ENCODE measurements around the gene TRAPPC6A. TPM values are rescaled to one million over a fixed set of nuclear protein-coding genes. Genes with fewer than 3 reads are reported as not detected.
A peak's percentile ranks its signal among the peaks of the same experiment; 100 is the strongest.

TRAPPC6A gene
- total RNA-seq, 1 experiment from 2014 or later: 26.9 TPM

- DNase-seq (ENCODE audit: low read depth, low spot score) (peak; percentile 24), ATAC-seq (peak; percentile 95)
- intact Hi-C loops (cut with micrococcal nuclease): loop anchor here (2.0 kb wide), 1 partner anchor 109 kb away; no protein-coding TSS in a partner anchor
- H3K4me3 ChIP-seq (replicated peaks in 1 of 2; ENCODE audit: low read depth in 1 of 2, low read length in 2 of 2): no peak overlapping the region
- H3K9me3 ChIP-seq (ENCODE audit: control insufficient read depth in 1 of 2, insufficient read depth in 1 of 2, low read depth in 1 of 2, low read length in 2 of 2): no peaks in the 10 kb centered on the region
- peaks cover 8 to 19% of the 10 kb centered on the region in 2 experiments for H3K4me1 ChIP-seq (ENCODE audit: control insufficient read depth in 1 of 2, insufficient read depth in 2 of 2, low read length in 2 of 2)
- TF ChIP-seq YY1 (IDR thresholded peaks at IDR 0.05; ENCODE audit: extremely low read depth, insufficient replicate concordance, low read depth, low read length) (no peak), CTCF (IDR thresholded peaks at IDR 0.05 in 2 of 3, conservative IDR thresholded peaks at IDR 0.05 in 1 of 3; ENCODE audit: borderline replicate concordance in 1 of 3, insufficient read depth in 1 of 3, low read depth in 2 of 3, low read length in 2 of 3) (peak; percentile 67 to 93 (median 78)), RAD21 (IDR thresholded peaks at IDR 0.05; ENCODE audit: low read depth) (peak; percentile 65; the same call in 1 of the 2 replicates)
- POLR2A ChIA-PET: interaction anchor here (0.6 kb wide), 1 partner anchor 596 kb away, joined by 3 read pairs; no protein-coding TSS in a partner anchor
- no peak overlapping the region; the same call in 1 of the 2 replicates for H3K27ac ChIP-seq (ENCODE audit: low read depth, low read length)
- no TSS peak for BruUV-seq (replicated peaks)
- peaks cover 60% of the 10 kb centered on the region for H3K79me2 ChIP-seq (ENCODE audit: insufficient read depth, low read length)
- H3K9ac ChIP-seq (ENCODE audit: low read length): no peak overlapping the region
- no peaks in the 10 kb centered on the region for H3K9me2 ChIP-seq (ENCODE audit: insufficient read depth)
- no peaks in the 10 kb centered on the region for H3K27me3 ChIP-seq (ENCODE audit: insufficient read depth, low read length)
- H3K36me3 ChIP-seq (ENCODE audit: control insufficient read depth in 1 of 2, insufficient read depth in 2 of 2, low read length in 2 of 2): no peaks in the 10 kb centered on the region
- no peak overlapping the region for H2AFZ ChIP-seq (ENCODE audit: low read depth, low read length, poor library complexity, severe bottlenecking)
- CTCF ChIA-PET: interaction anchor here (1.0 to 2.3 kb wide), 4 partner anchors 15 to 109 kb away, joined by 4 to 9 read pairs (median 4); partner anchors contain the start of gene PPP1R37
- H3K4me2 ChIP-seq (ENCODE audit: low read length): no peak overlapping the region
- RAD21 ChIA-PET (ENCODE audit: low non-redundant PET in 1 of 2, low total read pairs in 2 of 2, uncharacterized antibody in 2 of 2, unreplicated experiment in 2 of 2): no interaction called here
- H4K20me1 ChIP-seq (ENCODE audit: insufficient read depth): no peaks in the 10 kb centered on the region
Measured at GRCh38 chr19:45125975-45126493, 52.0 kb downstream of the TRAPPC6A start.

GRCh38 chr19:45125360-45125759 is 52.7 kb downstream of the TRAPPC6A start:
- POLR2A ChIA-PET: no interaction called here
- no peak for ATAC-seq
- H2AFZ ChIP-seq (ENCODE audit: low read depth, low read length, poor library complexity, severe bottlenecking): no peak overlapping the region
- no peak overlapping the region for H3K4me2 ChIP-seq (ENCODE audit: low read length)
- no peaks in the 10 kb centered on the region for H3K9me2 ChIP-seq (ENCODE audit: insufficient read depth)
- H3K9me3 ChIP-seq (ENCODE audit: control insufficient read depth in 1 of 2, insufficient read depth in 1 of 2, low read depth in 1 of 2, low read length in 2 of 2): no peaks in the 10 kb centered on the region
- RAD21 ChIA-PET (ENCODE audit: low non-redundant PET in 1 of 2, low total read pairs in 2 of 2, uncharacterized antibody in 2 of 2, unreplicated experiment in 2 of 2): no interaction called here
- H3K27ac ChIP-seq (ENCODE audit: low read depth, low read length): no peak overlapping the region
- no peak overlapping the region for H3K4me3 ChIP-seq (replicated peaks in 1 of 2; ENCODE audit: low read depth in 1 of 2, low read length in 2 of 2)
- H3K9ac ChIP-seq (ENCODE audit: low read length): no peak overlapping the region
- no peak for DNase-seq (ENCODE audit: low read depth, low spot score)
- no peaks in the 10 kb centered on the region for H3K36me3 ChIP-seq (ENCODE audit: control insufficient read depth in 1 of 2, insufficient read depth in 2 of 2, low read length in 2 of 2)
- H3K4me1 ChIP-seq (ENCODE audit: control insufficient read depth in 1 of 2, insufficient read depth in 2 of 2, low read length in 2 of 2): peaks cover 3 to 12% of the 10 kb centered on the region in 2 experiments
- no peaks in the 10 kb centered on the region for H4K20me1 ChIP-seq (ENCODE audit: insufficient read depth)
- no TSS peak for BruUV-seq (replicated peaks)
- H3K79me2 ChIP-seq (ENCODE audit: insufficient read depth, low read length): peaks cover 60% of the 10 kb centered on the region
- CTCF ChIA-PET: interaction anchor here (0.6 to 2.3 kb wide), 5 partner anchors 14 to 108 kb away, joined by 3 to 9 read pairs (median 4); partner anchors contain the start of gene PPP1R37
- H3K27me3 ChIP-seq (ENCODE audit: insufficient read depth, low read length): no peaks in the 10 kb centered on the region
- intact Hi-C loops (cut with micrococcal nuclease): no loop called here
- TF ChIP-seq ZFX (IDR thresholded peaks at IDR 0.05): no peak
- no peak for TF ChIP-seq FOSL1 (IDR thresholded peaks at IDR 0.05; ENCODE audit: low read depth)
- no peak for TF ChIP-seq ELF1 (IDR thresholded peaks at IDR 0.05; ENCODE audit: borderline replicate concordance, low read depth)
- no peak for TF ChIP-seq SRF (IDR thresholded peaks at IDR 0.05; ENCODE audit: low read depth)
- no peak for TF ChIP-seq POLR2A (IDR thresholded peaks at IDR 0.05; ENCODE audit: borderline replicate concordance, extremely low read depth, insufficient read depth, insufficient read length)
- TF ChIP-seq YY1 (IDR thresholded peaks at IDR 0.05; ENCODE audit: extremely low read depth, insufficient replicate concordance, low read depth, low read length): no peak
- no peak for TF ChIP-seq POLR2AphosphoS5 (IDR thresholded peaks at IDR 0.05; ENCODE audit: low read depth, low read length)
- no peak for TF ChIP-seq REST (IDR thresholded peaks at IDR 0.05; ENCODE audit: low read depth)
- TF ChIP-seq SP1 (IDR thresholded peaks at IDR 0.05; ENCODE audit: low read depth): no peak
- TF ChIP-seq RAD21 (IDR thresholded peaks at IDR 0.05; ENCODE audit: low read depth): no peak
- no peak for TF ChIP-seq TCF7L2 (IDR thresholded peaks at IDR 0.05; ENCODE audit: borderline replicate concordance, extremely low read depth, insufficient read depth, insufficient read length)
